GM18951 (cell line): Measurements from ENCODE around the gene PHLPP1.
"Not testable (repeated sequence)": the region's sequence is repeated elsewhere in the genome, so short reads cannot be mapped to it uniquely, and the experiment has no call there.

Experiments used
- POLR2A ChIP-seq: IDR thresholded peaks from 4 replicates; pipeline ENCODE4 v1.6.1; 2011; ENCODE audit warnings: mild to moderate bottlenecking; ENCODE audit not compliant: insufficient read length, insufficient read depth; ENCODE audit errors: extremely low read depth
- in situ Hi-C: fragments of 300-500 bp; cut with MboI; formaldehyde crosslinking; loops from one replicate; pipeline ENCODE4 v1.12.0; 2022; ENCODE audit warnings: low sequenced_read_pairs, mixed read lengths, inconsistent platforms; ENCODE audit not compliant: unreplicated experiment

Gene PHLPP1

GRCh38 chr18:62799977-62800376 lies 84.6 kb downstream of the PHLPP1 start:
- TF ChIP-seq POLR2A: no peak
- in situ Hi-C loops: no loop called here

- in situ Hi-C loops: no loop called here
- no peak for TF ChIP-seq POLR2A
These were observed 87.2 kb downstream of the PHLPP1 start for GRCh38 chr18:62802523-62802922.

GRCh38 chr18:62807396-62807795 lies 92.1 kb downstream of the PHLPP1 start:
- TF ChIP-seq POLR2A: no peak
- in situ Hi-C loops: no loop called here

- no peak for TF ChIP-seq POLR2A
- in situ Hi-C loops: no loop called here
These were observed 92.8 kb downstream of the PHLPP1 start for GRCh38 chr18:62808123-62808522.

GRCh38 chr18:62809445-62809844 lies 94.1 kb downstream of the PHLPP1 start:
- in situ Hi-C loops: not testable (repeated sequence)

- TF ChIP-seq POLR2A: no peak
- in situ Hi-C loops: no loop called here
These were observed 94.6 kb downstream of the PHLPP1 start for GRCh38 chr18:62809900-62810299.

GRCh38 chr18:62810682-62811081 lies 95.3 kb downstream of the PHLPP1 start:
- no peak for TF ChIP-seq POLR2A
- in situ Hi-C loops: no loop called here

GRCh38 chr18:62811674-62812073 lies 96.3 kb downstream of the PHLPP1 start:
- in situ Hi-C loops: no loop called here
- TF ChIP-seq POLR2A: no peak

GRCh38 chr18:62812242-62812641 lies 96.9 kb downstream of the PHLPP1 start:
- no peak for TF ChIP-seq POLR2A
- in situ Hi-C loops: no loop called here

GRCh38 chr18:62812876-62813275 lies 97.5 kb downstream of the PHLPP1 start:
- in situ Hi-C loops: no loop called here
- TF ChIP-seq POLR2A: no peak

- in situ Hi-C loops: no loop called here
- no peak for TF ChIP-seq POLR2A
These were observed 98.9 kb downstream of the PHLPP1 start for GRCh38 chr18:62814132-62814759.

- TF ChIP-seq POLR2A: no peak
- in situ Hi-C loops: no loop called here
These were observed 110.0 kb downstream of the PHLPP1 start for GRCh38 chr18:62825382-62825781.

GRCh38 chr18:62827397-62827796 lies 112.1 kb downstream of the PHLPP1 start:
- in situ Hi-C loops: no loop called here

GRCh38 chr18:62828091-62828640 lies 112.8 kb downstream of the PHLPP1 start:
- in situ Hi-C loops: no loop called here
- TF ChIP-seq POLR2A: no peak

More at GRCh38 chr18:62827397-62827796, 112.1 kb downstream of the PHLPP1 start:
- no peak for TF ChIP-seq POLR2A
